T47D (cell line): Measurements from ENCODE around the gene GATAD2B.
"Not testable (repeated sequence)": the region's sequence is repeated elsewhere in the genome, so short reads cannot be mapped to it uniquely, and the experiment has no call there.

ENCODE experiments used
- DNase-seq, 2 experiments: peaks; one replicate each; pipeline versions ENCODE4 v3.0.0 to v3.0.0-alpha.2; 2011 to 2012; ENCODE audit warnings: low read depth in 1 of 2, low spot score in 1 of 2
- JUND ChIP-seq: IDR thresholded peaks from 2 replicates; pipeline ENCODE4 v1.6.1; 2012; ENCODE audit warnings: low read depth
- in situ Hi-C: cut with HindIII; loops from 2 replicates; pipeline ENCODE4 v1.10.0; 2016; ENCODE audit warnings: low sequenced_read_pairs, low pct_unique_long_range_greater_than_20kb

GATAD2B gene

DNA sequence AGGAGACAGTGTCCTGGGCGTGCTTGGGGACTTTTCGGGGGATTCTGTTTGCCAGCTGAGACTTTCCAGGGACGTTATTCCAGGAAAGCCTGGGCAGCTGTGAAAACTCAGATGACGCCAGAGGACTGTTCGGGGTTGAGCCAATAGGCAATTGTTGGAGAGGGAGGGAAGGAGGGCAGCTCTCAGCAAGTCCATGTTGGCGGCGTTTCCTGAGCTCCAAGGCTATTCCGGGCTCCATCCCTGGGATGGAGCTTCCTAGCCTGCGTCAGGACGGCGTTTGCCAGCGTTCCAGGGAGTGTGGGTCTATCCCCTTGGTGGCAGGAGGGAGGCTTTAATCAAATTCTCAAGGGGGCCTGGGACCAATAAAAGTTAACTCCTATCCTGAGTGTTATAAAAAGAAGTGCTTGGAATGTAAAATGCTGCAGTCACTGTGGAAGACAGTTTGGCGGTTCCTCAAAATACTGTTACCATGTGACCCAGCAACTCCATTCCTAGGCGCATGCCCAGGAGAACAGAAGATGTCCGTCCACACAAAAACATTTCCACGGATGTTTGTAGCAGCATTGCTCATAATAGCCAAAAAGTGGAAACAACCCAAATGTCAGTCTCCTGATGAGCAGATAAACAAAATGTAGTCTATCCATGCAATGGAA lies 132.3 kb downstream of the GATAD2B start:
- TF ChIP-seq JUND: no peak
- DNase-seq: no peak
- in situ Hi-C loops: no loop called here

DNA sequence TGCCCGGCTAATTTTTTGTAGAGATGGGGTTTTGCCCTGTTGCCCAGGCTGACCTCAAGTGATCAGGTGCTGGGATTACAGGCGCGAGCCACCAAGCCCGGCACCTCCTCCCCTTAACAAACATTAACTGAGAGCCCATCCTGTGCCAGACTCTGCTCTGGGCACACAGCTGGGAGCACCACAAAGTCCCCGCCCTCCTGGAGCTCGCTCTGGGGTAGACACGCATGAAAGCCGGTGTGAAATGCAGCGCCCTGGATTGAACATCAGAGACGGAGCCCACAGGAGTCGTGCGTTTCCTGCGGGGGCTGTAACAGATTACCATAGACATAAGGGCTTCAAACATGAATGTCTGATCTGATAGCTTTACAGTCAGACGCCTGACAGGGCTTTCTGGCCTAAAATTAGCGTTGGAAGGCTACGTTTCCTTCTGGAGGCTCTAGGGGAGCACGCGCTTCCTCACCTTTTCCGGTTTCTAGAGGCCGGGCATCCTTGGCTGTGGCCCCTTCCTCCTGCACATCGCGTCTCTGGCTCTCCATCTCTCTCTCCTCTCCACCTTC lies 133.2 kb downstream of the GATAD2B start:
- in situ Hi-C loops: no loop called here
- DNase-seq: no peak
- TF ChIP-seq JUND: no peak

DNA sequence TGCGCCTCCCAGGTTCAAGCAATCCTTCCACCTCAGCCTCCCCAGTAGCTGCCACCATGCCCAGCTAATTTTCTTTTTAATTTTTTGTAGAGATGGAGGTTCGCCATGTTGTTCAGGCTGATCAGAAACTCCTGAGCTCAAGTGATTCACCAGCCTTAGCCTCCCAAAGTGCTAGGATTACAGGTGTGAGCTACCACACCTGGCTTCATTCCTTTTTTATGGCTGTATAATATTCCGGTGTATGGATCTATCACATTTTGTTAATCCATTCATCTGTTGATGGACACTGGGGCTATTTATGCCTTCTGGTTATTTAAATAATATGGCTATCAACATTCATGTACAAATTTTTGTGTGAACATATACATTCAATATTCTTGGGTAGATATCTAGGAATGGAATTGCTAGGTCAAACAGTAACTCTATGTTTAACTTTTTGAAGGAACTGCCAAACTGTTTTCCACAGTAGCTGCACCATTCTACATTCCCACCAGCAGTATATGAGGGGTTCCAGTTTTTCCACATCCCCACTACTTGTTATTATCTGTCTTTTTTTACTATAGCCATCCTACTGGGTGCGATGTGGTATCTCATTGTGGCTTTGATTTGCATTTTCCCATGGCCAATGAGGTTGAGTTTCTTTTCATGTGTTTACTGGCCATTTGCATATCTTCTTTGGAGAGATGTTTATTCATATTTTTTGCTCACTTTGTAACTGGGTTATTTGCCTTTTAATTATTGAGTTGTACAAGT lies 136.6 kb downstream of the GATAD2B start:
- TF ChIP-seq JUND: no peak
- in situ Hi-C loops: no loop called here
- DNase-seq: no peak

DNA sequence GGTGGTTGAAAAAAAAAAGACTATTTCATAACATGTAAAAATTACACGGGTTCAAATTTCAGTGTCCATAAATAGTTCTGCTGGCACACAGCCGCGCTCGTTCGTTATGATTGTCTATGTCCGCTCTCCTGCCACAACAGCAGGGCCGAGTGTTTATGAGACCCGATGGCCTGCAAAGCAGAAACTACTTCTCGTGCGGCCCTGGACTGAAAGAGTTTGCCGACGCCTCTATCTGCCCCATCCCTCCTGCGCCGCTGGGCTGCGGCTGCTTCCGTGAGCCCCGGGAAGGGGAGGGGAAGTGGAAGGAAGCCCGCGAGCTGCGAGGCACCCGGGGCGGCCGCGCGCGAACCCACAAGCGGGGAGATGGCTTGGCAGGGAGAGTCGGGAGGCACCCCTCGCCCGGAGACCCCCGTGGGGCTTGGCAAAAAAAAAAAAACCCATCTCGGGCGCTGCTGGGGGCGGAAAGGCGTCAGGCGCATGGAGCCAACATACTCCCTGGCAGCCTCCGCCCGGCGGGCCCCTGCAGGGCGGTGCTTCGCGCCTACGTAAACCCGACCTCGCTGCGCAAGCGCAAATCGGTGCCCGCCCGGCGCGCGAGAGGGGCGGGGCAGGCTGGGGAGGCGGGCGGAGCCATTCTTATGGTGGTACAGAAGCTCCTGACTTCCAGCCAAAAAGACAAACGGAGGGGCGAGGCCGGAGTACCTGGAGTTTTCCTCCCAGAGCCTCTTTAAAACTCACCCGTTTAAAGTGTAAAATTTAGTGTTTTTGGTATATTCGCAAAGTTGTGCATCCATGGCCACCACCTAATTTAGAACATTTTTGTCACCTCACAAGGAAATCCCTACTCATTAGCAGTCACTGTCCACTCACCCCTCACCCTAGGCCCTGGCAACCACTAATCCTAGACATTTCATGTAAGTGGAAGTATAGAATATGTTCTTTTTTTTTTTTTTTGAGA lies 139.3 kb downstream of the GATAD2B start:
- in situ Hi-C loops: no loop called here
- TF ChIP-seq JUND: no peak
- DNase-seq: peak; percentile 92 to 96

GRCh38 chr1:153782648-153783047 lies 140.1 kb downstream of the GATAD2B start:
- DNase-seq, in situ Hi-C loops: not testable (repeated sequence)

- no peak for DNase-seq
- TF ChIP-seq JUND: no peak
- in situ Hi-C loops: no loop called here
Measured at GRCh38 chr1:153780551-153780950, 142.2 kb downstream of the GATAD2B start.

DNA sequence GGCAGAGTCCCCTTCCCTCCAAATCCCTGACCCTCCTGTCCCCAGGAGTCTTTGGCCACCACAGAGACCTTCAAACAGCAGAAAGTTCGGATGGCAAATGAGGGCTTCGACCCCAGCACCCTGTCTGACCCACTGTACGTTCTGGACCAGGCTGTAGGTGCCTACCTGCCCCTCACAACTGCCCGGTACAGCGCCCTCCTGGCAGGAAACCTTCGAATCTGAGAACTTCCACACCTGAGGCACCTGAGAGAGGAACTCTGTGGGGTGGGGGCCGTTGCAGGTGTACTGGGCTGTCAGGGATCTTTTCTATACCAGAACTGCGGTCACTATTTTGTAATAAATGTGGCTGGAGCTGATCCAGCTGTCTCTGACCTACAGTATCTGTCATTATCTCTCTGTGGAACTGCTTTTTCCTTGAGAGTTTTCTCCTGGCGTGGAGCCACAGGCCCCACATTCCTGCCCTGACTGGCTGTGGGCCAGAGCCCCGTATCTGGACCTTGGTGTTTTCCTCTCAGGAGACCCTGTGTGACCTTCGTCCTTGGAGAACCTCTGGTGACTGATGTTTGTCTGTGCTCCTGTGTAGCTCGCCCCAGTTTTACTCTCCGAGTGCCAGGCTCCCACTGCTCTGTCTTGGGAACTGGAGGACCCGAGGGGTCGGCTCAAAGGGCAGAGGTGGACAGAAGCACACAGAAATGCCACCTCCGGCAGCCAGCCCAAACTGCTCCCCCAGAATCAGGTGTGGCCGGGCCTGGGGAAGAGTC lies 142.8 kb downstream of the GATAD2B start:
- TF ChIP-seq JUND: no peak
- no peak for DNase-seq
- in situ Hi-C loops: no loop called here

GRCh38 chr1:153778824-153779519 lies 143.8 kb downstream of the GATAD2B start:
- in situ Hi-C loops: no loop called here
- DNase-seq: no peak
- no peak for TF ChIP-seq JUND

- in situ Hi-C loops: no loop called here
- no peak for DNase-seq
- TF ChIP-seq JUND: no peak
Measured at GRCh38 chr1:153778051-153778823, 144.5 kb downstream of the GATAD2B start.

GRCh38 chr1:153777648-153778047 lies 145.1 kb downstream of the GATAD2B start:
- TF ChIP-seq JUND: no peak
- DNase-seq: no peak
- in situ Hi-C loops: no loop called here
